Activated naive CD8-positive, alpha-beta T cell treated with anti-CD3 and anti-CD28 coated beads for 36 hours (primary cell): Measurements from ENCODE around the gene CASS4. TPM values are rescaled to one million over a fixed set of nuclear protein-coding genes. Genes with fewer than 3 reads are reported as not detected.

Experiments
- DNase-seq: peaks from one replicate; pipeline ENCODE4 v3.0.0; 2021
- H3K27ac Mint-ChIP-seq: one replicate; pipeline ENCODE4 v1.8.0; 2022; ENCODE audit warnings: mild to moderate bottlenecking, moderate library complexity, mixed read lengths
- H3K27me3 Mint-ChIP-seq: one replicate; pipeline ENCODE4 v1.8.0; 2022; ENCODE audit warnings: mild to moderate bottlenecking, mixed read lengths
- H3K36me3 Mint-ChIP-seq: one replicate; pipeline ENCODE4 v1.8.0; 2021; ENCODE audit warnings: mild to moderate bottlenecking, mixed read lengths
- H3K4me1 Mint-ChIP-seq: one replicate; pipeline ENCODE4 v1.8.0; 2021; ENCODE audit warnings: mixed read lengths
- H3K4me3 Mint-ChIP-seq: one replicate; pipeline ENCODE4 v1.8.0; 2022; ENCODE audit warnings: mild to moderate bottlenecking, moderate library complexity, mixed read lengths
- H3K9me3 Mint-ChIP-seq: one replicate; pipeline ENCODE4 v1.8.0; 2022; ENCODE audit warnings: mixed read lengths
- total RNA-seq, 2 experiments: library from RNA; stranded (reverse); gene quantifications; one replicate each; pipeline ENCODE4 v1.2.3, GENCODE V29; 2021

The CASS4 gene
- total RNA-seq, 2 experiments from 2014 or later, result 3.0 to 3.4 TPM

DNA sequence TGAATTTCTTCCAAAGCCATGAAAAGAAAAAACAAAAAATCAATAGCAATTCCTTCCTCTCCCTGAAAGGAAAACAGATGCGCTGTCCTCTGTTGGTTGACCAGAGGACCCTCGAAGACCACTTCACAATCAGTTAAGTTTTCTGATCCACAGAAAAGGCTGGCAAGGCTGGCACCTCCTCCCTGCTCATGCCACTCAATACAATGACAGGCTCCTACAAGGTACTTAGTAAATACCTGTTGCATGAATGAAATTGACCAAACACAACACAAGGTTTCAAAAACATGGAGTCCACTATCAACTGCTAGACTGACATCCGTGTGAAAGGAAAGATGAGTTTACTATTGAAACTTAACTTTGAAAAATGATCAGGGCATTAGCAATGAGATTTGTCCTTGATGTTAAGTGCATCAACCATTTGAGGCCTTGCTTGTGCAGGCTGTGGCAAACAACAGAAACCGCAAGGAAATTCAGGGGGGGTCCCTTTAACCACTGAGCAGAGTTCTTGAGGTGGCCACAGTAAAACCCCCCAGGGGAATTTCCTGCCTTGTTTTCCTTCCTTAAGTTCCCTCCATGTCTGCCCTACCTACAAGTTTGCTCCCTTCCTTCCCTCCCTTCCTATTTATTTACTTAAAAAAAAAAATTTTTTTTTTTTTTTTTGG, 28.4 kb downstream of the CASS4 start:
- Mint-ChIP-seq H3K27me3 (no peaks in the 10 kb centered on the region), H3K4me1 (peaks cover 46% of the 10 kb centered on the region), H3K9me3 (no peaks in the 10 kb centered on the region), H3K27ac (peak overlapping the region; percentile 93), H3K4me3 (peak overlapping the region; percentile 61), H3K36me3 (peaks cover 15% of the 10 kb centered on the region)
- DNase-seq, result peak; percentile 73

DNA sequence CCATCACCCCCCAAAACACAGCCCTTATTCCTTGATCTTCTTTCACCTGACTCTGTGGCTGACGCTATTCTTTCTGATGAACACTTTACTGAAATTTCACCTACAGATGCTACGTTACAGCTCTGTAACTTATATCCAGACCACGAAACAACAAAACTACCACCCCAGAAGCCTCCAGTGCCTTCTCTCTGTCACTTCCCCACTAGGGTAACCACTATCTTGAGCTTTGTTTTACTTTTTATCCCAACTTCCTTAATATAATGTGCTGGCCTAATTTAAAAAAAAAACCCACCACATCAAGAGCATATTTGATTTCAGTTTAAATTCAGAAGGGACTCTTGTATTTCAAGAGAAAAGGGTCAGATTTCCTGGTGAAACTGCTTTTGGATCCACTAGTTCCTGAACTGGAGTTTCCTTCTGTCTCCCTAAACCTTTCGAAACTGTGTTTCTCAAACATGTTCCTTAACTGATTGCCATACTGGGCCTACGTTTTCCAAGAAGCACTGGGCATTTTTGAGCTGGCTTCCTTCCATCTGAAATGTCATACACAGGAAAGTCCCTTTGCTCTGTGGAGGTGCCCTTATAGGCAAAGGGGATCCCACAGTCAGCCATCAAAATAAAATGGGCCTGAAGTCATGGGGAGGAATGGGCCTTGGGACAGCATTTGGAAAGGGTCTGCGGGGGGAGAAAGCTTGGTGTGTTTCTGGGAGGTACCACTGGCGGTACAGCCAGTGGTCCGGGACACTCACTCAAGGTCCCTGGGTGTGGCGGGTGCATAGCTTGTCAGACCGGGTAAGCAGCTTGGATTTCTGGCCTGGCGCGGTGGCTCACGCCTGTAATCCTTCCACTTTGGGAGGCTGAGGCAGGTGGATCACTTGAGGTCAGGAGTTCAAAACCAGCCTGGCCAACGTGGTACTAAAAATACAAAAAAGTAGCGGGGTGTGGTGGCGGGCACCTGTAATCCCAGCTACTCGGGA, 30.6 kb downstream of the CASS4 start:
- H3K27ac Mint-ChIP-seq, result peak overlapping the region; percentile 86
- H3K27me3 Mint-ChIP-seq, result no peaks in the 10 kb centered on the region
- H3K36me3 Mint-ChIP-seq, result peaks cover 15% of the 10 kb centered on the region
- H3K4me3 Mint-ChIP-seq, result peak overlapping the region; percentile 40
- no peak for DNase-seq
- peaks cover 39% of the 10 kb centered on the region for H3K4me1 Mint-ChIP-seq
- no peaks in the 10 kb centered on the region for H3K9me3 Mint-ChIP-seq

DNA sequence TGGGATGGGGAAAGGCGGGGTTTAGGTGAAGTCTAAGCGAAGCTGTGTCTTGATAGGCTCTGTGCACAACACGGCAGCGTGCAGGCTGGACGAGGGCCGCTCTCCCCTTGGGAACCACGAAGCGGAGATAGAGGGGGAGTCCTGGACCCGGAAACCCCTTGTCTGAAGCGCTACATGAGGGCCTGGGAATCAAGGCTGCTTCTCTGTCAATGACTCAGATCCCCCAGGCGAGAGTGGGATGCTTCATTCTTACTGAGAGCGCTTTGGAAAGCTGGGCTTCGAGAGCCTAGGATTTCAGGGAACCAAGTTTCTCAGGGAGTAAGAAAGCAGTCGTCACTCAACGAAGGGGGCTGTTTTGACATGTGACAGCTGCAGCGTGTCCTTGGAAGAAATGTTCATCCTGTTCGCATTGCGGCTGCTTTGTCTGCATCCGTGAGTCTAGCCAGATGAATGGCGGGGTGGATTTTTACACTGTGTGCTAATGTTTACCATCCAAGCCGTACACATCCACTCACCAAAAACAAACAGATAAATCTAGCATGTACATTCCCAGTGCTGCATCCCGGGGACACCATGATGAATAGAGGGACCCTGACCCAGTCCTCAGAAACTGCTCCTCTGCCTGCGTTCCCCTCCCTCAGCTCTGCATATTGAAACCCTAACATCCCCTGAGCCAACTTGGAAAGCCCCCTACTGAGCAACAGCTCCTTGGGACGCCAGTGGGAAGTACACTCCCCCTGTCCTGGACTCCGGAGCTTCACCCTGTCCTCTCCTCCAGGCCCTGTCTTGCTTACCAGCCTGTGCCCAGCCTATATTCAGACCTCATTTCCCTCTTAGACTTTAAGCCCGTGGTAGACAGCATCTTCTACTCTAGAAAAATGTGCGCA, 31.8 kb downstream of the CASS4 start:
- peaks cover 12% of the 10 kb centered on the region for H3K36me3 Mint-ChIP-seq
- peak overlapping the region; percentile 42 for H3K27ac Mint-ChIP-seq
- H3K4me3 Mint-ChIP-seq, result no peak overlapping the region
- H3K27me3 Mint-ChIP-seq, result no peaks in the 10 kb centered on the region
- H3K4me1 Mint-ChIP-seq, result peaks cover 35% of the 10 kb centered on the region
- no peak for DNase-seq
- H3K9me3 Mint-ChIP-seq, result no peaks in the 10 kb centered on the region

DNA sequence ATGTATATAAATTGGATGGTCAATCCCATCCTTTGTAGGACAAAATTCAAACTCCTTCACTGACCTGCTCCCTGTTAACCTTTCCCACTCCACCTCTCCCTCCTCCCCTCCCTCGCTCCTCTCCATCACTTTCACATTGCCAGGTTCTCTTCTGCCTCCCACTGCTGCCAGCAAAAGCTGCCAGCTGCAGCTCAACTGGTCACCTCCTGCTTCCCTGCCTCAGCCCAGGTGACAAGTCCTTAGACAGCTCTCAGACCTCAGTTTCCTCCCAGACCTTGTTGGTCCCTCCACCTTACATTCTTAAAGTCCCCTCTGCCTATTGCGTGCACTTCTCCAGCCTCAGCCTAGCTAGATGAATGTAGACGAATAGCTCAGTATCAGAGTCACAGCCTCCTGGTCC, 33.1 kb downstream of the CASS4 start:
- Mint-ChIP-seq H3K36me3 (peaks cover 12% of the 10 kb centered on the region), H3K4me1 (peaks cover 26% of the 10 kb centered on the region), H3K9me3 (no peaks in the 10 kb centered on the region), H3K27ac (no peak overlapping the region), H3K27me3 (no peaks in the 10 kb centered on the region), H3K4me3 (no peak overlapping the region)
- DNase-seq, result no peak

DNA sequence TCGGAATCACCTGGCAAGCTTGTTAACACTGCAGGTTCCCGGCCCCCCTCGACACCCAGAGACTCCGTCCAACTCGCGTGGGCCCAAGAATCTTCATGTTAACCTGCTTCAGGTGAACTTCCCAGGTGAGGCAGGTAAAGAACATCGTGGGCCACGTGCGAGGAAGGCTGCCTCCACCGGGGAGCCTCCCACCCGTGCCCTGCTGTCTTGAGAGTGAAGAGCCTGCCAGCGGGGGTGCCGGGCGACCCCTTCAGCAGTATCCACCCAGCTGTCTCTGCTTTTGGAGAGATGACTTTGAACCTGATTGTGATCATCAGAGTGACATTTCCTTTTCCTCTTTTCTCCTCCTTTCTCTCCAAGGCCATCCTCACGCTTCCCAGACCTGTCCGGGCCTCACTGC, 33.5 kb downstream of the CASS4 start:
- H3K27ac Mint-ChIP-seq, result no peak overlapping the region
- no peaks in the 10 kb centered on the region for H3K9me3 Mint-ChIP-seq
- no peak overlapping the region for H3K4me3 Mint-ChIP-seq
- no peaks in the 10 kb centered on the region for H3K27me3 Mint-ChIP-seq
- DNase-seq, result no peak
- H3K36me3 Mint-ChIP-seq, result peaks cover 12% of the 10 kb centered on the region
- H3K4me1 Mint-ChIP-seq, result peaks cover 22% of the 10 kb centered on the region

DNA sequence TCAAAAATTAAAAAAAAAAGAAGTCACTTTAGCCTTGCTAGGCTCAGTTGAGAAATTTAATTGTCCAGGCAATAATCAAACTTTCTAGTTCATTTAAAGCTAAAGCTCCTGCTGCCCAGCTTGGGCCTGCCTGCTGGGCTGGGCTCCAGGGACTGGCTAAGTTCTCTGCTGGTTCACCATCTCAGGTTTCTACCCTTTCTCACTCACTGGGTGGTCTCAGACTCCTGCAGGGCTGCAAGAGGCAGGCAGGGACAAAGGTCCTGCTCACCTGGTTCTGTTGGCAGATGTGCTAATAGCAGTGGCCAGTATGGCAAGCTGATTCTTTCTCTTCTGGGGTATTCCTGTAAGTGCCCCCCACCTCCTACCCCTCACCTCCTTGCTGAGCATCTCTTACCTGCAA, 35.2 kb downstream of the CASS4 start:
- H3K4me1 Mint-ChIP-seq, result peaks cover 12% of the 10 kb centered on the region
- H3K27me3 Mint-ChIP-seq, result no peaks in the 10 kb centered on the region
- no peak overlapping the region for H3K4me3 Mint-ChIP-seq
- H3K27ac Mint-ChIP-seq, result no peak overlapping the region
- peaks cover 10% of the 10 kb centered on the region for H3K36me3 Mint-ChIP-seq
- no peak for DNase-seq
- no peaks in the 10 kb centered on the region for H3K9me3 Mint-ChIP-seq

DNA sequence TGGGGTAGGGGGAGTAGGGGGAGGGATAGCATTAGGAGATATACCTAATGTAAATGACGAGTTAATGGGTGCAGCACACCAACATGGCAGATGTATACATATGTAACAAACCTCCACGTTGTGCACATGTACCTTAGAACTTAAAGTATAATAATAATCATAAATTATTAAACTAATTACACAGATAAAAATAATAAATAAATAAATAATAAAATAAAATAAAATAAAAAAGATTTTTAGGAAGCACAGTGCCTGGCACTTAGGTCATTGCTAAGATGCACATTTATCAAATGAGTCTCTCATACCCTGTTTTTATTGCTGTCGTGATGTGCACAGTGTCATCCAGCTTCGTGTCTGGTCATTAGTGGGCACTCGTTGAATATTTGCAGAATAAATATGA, 37.4 kb downstream of the CASS4 start:
- no peak for DNase-seq
- Mint-ChIP-seq H3K9me3 (no peaks in the 10 kb centered on the region), H3K4me3 (no peak overlapping the region), H3K27me3 (no peaks in the 10 kb centered on the region), H3K4me1 (peaks cover 8% of the 10 kb centered on the region), H3K36me3 (peaks cover 4% of the 10 kb centered on the region), H3K27ac (no peak overlapping the region)

DNA sequence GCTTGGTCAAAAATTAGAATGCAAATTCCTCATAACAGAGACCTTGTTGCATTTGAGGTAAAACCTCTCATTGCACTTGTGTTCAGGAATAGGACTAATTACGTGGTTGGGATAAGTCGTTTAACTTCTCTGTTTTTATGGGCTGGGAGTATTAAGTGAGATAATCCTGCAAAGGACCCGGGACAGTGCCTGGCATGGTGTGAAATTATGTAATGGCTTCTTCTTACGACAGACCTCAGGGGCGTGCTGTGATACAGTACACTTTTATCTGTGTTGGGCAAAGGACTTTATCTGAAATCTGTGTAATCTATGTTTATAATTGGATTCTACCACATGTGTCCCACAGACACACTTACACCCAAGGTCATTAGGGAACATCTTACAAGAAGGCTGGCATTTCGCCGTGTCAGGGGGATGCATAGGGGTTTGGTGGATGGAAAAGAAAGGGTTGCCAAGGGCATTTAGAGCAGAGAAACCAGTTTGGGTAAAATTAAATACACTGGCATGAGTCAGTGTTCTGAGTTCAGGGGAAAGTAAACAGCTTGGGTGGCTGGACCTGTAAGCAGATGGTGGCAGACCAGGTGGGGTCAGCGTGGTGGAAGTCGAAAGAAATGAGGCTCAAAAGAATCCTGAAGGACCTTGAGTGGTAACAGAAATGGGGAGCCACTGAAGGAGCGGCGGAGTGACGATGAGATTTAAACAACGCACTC, 39.2 kb downstream of the CASS4 start:
- no peaks in the 10 kb centered on the region for H3K9me3 Mint-ChIP-seq
- no peak overlapping the region for H3K4me3 Mint-ChIP-seq
- peaks cover 6% of the 10 kb centered on the region for H3K36me3 Mint-ChIP-seq
- no peak for DNase-seq
- H3K4me1 Mint-ChIP-seq, result peaks cover 17% of the 10 kb centered on the region
- H3K27ac Mint-ChIP-seq, result no peak overlapping the region
- H3K27me3 Mint-ChIP-seq, result no peaks in the 10 kb centered on the region

DNA sequence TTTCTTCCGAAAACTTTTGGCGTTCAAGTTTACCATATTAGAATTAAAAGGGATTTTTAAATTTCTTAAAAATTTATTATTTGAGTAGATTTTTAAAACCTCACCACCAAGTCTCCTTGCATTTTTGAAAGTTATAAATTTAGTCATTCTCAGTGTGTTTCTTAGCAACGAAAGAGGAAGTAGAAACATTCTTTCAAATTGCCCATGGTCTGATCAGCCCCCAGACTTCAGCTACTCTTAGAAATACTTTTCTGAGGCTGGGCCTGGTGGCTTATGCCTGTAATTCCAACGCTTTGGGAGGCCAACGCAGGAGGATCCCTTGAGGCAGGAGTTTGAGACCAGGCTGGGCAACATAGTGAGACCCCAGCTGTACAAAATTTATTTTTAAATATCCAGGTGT, 41.3 kb downstream of the CASS4 start:
- H3K27ac Mint-ChIP-seq, result peak overlapping the region; percentile 56
- no peak overlapping the region for H3K4me3 Mint-ChIP-seq
- no peaks in the 10 kb centered on the region for H3K9me3 Mint-ChIP-seq
- DNase-seq, result no peak
- H3K36me3 Mint-ChIP-seq, result peaks cover 8% of the 10 kb centered on the region
- H3K27me3 Mint-ChIP-seq, result no peaks in the 10 kb centered on the region
- H3K4me1 Mint-ChIP-seq, result peaks cover 16% of the 10 kb centered on the region

DNA sequence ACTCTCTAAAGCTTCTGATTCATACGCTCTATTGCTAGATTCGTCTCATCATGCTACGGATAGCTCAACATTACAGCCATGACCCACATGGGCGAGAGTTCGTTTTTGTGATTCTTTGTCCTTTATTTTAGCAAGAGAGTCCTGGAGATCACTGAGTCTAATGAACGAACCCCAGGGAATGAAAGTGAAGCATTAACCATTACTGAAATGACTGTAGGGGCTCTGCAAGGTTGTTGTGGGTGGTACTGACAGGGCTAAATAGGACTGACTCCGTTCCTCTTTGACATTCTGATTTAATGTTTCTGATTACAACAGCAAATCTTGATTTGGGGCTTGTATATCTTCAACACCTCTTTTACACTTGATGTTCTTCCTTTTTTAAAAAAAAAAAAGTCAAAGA, 42.7 kb downstream of the CASS4 start:
- H3K27me3 Mint-ChIP-seq, result no peaks in the 10 kb centered on the region
- DNase-seq, result no peak
- H3K36me3 Mint-ChIP-seq, result peaks cover 14% of the 10 kb centered on the region
- peak overlapping the region; percentile 79 for H3K27ac Mint-ChIP-seq
- H3K4me1 Mint-ChIP-seq, result peaks cover 15% of the 10 kb centered on the region
- peak overlapping the region; percentile 10 for H3K4me3 Mint-ChIP-seq
- no peaks in the 10 kb centered on the region for H3K9me3 Mint-ChIP-seq

DNA sequence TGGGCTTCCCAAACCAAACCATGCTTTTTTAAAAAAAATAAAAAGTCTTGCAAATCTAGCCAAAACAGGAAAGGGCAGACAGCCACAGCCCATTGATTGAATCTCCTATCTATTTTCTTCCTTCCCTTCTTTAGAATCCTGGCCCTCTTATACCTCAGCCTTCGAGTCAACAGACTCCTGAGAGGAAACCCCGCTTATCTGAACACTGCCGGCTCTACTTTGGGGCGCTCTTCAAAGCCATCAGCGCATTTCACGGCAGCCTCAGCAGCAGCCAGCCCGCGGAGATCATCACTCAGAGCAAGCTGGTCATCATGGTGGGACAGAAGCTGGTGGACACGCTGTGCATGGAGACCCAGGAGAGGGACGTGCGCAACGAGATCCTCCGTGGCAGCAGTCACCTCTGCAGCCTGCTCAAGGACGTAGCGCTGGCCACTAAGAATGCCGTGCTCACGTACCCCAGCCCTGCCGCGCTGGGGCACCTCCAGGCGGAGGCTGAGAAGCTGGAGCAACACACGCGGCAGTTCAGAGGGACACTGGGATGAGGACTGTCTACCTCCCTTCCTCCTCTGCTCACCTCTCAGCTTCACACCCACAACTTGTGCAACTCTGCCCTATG, 46.3 kb downstream of the CASS4 start:
- Mint-ChIP-seq H3K9me3 (no peaks in the 10 kb centered on the region), H3K4me1 (peaks cover 30% of the 10 kb centered on the region), H3K27ac (no peak overlapping the region), H3K27me3 (no peaks in the 10 kb centered on the region), H3K36me3 (peaks cover 11% of the 10 kb centered on the region), H3K4me3 (no peak overlapping the region)
- DNase-seq, result no peak

DNA sequence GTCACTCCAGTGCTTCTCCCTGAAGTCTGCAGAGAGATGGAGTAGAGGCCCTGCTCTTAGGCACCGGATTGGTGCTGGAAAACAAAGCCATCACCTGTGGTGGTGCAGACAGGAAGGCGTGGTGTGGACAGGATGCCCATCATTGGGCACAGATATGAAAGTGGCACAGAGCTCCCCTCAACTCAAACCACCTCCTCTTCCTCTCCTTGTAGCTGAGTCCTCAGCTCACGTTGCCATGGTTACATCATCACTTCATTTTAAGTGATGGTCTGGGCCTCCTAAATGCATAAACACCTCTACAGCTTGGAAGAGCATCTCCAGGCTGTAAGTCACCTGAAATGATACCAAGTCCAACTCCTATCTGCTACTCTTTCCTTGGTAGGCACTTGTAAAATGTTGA, 48.4 kb downstream of the CASS4 start:
- no peaks in the 10 kb centered on the region for H3K27me3 Mint-ChIP-seq
- peaks cover 8% of the 10 kb centered on the region for H3K36me3 Mint-ChIP-seq
- peaks cover 26% of the 10 kb centered on the region for H3K4me1 Mint-ChIP-seq
- no peak overlapping the region for H3K4me3 Mint-ChIP-seq
- peak overlapping the region; percentile 69 for H3K27ac Mint-ChIP-seq
- no peaks in the 10 kb centered on the region for H3K9me3 Mint-ChIP-seq
- no peak for DNase-seq

DNA sequence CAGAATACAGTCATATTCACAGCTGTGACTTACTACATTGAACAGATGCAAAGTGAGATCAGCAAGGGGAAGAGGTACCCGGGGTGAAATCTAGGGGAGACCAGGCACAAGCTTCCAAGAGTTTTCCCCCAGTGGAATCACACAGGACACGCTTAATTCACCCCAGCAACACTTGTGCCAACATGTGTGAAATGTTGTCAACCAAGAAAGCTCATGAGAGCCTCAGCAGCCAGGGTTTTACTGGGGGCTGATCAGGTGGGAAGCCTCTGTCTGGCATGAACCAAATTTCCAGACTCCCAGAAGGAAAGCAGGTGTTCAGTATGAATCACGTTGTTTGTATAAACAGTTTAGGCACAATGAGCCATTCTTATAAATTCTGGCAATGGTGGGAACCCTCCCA, 49.5 kb downstream of the CASS4 start:
- H3K27me3 Mint-ChIP-seq, result no peaks in the 10 kb centered on the region
- peaks cover 26% of the 10 kb centered on the region for H3K4me1 Mint-ChIP-seq
- no peak for DNase-seq
- H3K9me3 Mint-ChIP-seq, result no peaks in the 10 kb centered on the region
- H3K27ac Mint-ChIP-seq, result no peak overlapping the region
- peaks cover 8% of the 10 kb centered on the region for H3K36me3 Mint-ChIP-seq
- no peak overlapping the region for H3K4me3 Mint-ChIP-seq

DNA sequence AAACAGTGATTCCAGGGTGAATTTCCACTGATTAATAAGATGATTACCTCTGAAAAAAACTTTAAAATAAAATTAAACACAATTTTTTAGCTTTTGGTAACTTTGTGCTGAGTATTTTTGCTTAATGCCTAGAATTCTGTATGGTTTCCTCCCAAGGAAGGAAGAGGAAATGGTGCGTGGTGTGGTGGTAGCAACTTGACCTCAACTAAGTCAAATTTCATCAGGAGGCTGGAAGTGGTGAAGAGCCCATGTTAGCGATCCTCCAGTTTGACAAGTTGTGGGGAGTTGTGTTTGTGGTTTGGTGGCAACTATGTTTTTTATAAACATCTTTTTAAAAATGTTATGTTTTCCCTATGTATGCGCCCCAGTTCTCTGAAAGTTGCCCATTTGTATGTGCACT, 51.4 kb downstream of the CASS4 start:
- H3K27me3 Mint-ChIP-seq, result no peaks in the 10 kb centered on the region
- peaks cover 26% of the 10 kb centered on the region for H3K4me1 Mint-ChIP-seq
- no peaks in the 10 kb centered on the region for H3K9me3 Mint-ChIP-seq
- peaks cover 5% of the 10 kb centered on the region for H3K36me3 Mint-ChIP-seq
- H3K27ac Mint-ChIP-seq, result peak overlapping the region; percentile 8
- no peak for DNase-seq
- H3K4me3 Mint-ChIP-seq, result no peak overlapping the region
